Lung (tissue), 12 donors: ENCODE results near the gene DDX56. TPM values are rescaled to one million over a fixed set of nuclear protein-coding genes. Genes with fewer than 3 reads are reported as not detected.
A peak's percentile ranks its signal among the peaks of the same experiment; 100 is the strongest.

Source experiments
- ATAC-seq: fragments of 200-7000 bp; cut with Tn5 transposase; one replicate; pipeline ENCODE4 v1.9.1; 2020; ENCODE audit warnings: moderate number of reproducible peaks; ENCODE audit not compliant: insufficient read depth, low FRiP score
- DNase-seq, 3 donors: peaks; one replicate each; pipeline ENCODE4 v3.0.0-alpha.2; 2013 to 2017
- H3K27ac ChIP-seq, 2 donors: one replicate each; pipeline ENCODE4 v1.5.1; 2013; ENCODE audit warnings: mild to moderate bottlenecking in 2 of 2, moderate library complexity in 2 of 2, control low read depth in 1 of 2, inconsistent platforms in 1 of 2, low read depth in 1 of 2, low read length in 1 of 2
- H3K27me3 ChIP-seq, 3 donors: one replicate each; pipeline ENCODE4 v1.5.1; 2013; ENCODE audit warnings: low read length in 2 of 3; ENCODE audit not compliant: control insufficient read depth in 3 of 3, insufficient read depth in 3 of 3
- H3K36me3 ChIP-seq, 4 donors: one replicate each; pipeline ENCODE4 v1.5.1; 2013; ENCODE audit warnings: low read length in 4 of 4, mild to moderate bottlenecking in 1 of 4, moderate library complexity in 1 of 4; ENCODE audit not compliant: control insufficient read depth in 4 of 4, insufficient read depth in 4 of 4
- H3K4me1 ChIP-seq, 5 donors: one replicate each; pipeline ENCODE4 v1.5.1; 2013; ENCODE audit warnings: low read length in 5 of 5, mild to moderate bottlenecking in 2 of 5, moderate library complexity in 1 of 5; ENCODE audit not compliant: control insufficient read depth in 5 of 5, insufficient read depth in 5 of 5
- H3K4me3 ChIP-seq: one replicate; pipeline ENCODE4 v1.5.1; 2013; ENCODE audit warnings: mild to moderate bottlenecking, control low read depth, moderate library complexity
- H3K9ac ChIP-seq, 2 donors: one replicate each; pipeline ENCODE4 v1.5.1; 2013; ENCODE audit warnings: low read length in 2 of 2, control low read depth in 1 of 2; ENCODE audit not compliant: insufficient read depth in 1 of 2
- H3K9me3 ChIP-seq, 4 donors: one replicate each; pipeline ENCODE4 v1.5.1; 2013; ENCODE audit warnings: low read length in 3 of 4, mild to moderate bottlenecking in 1 of 4, moderate library complexity in 1 of 4; ENCODE audit not compliant: control insufficient read depth in 4 of 4, insufficient read depth in 3 of 4
- CTCF ChIP-seq: IDR thresholded peaks from 2 replicates; pipeline ENCODE4 v1.5.1; 2012; ENCODE audit warnings: mild to moderate bottlenecking; ENCODE audit errors: control extremely low read depth, extremely low read depth
- WGBS, 2 donors: extraction: QIAGEN DNeasy Blood & Tissue Kit; methylation state at CpG; one replicate each; pipeline ENCODE4 v1.1.7; 2013; 5-methylcytosine and 5-hydroxymethylcytosine counted together
- polyA plus RNA-seq, 2 donors: library from polyadenylated mRNA; stranded (reverse); fragments of 200-250 nt; gene quantifications; one replicate each; pipeline ENCODE4 v1.2.1, GENCODE V29; 2013
- total RNA-seq, 2 donors: library from RNA; depleted of rRNA in 1 of 2; stranded (reverse); fragments of >200 nt in 1 of 2; gene quantifications; one replicate each; pipeline ENCODE4 v1.2.1, GENCODE V29; 2014 to 2021
- donor health status: control.
- donor health status: control.
- donor health status: Bipolar disorder and iron deficiency.
- donor health status: healthy.
- donor health status: DM: yes; HTN: yes; CAD: no.

Gene DDX56
- total and polyA plus RNA-seq, 4 donors = 45.9 to 67.5 (median 58.2) TPM

DNA sequence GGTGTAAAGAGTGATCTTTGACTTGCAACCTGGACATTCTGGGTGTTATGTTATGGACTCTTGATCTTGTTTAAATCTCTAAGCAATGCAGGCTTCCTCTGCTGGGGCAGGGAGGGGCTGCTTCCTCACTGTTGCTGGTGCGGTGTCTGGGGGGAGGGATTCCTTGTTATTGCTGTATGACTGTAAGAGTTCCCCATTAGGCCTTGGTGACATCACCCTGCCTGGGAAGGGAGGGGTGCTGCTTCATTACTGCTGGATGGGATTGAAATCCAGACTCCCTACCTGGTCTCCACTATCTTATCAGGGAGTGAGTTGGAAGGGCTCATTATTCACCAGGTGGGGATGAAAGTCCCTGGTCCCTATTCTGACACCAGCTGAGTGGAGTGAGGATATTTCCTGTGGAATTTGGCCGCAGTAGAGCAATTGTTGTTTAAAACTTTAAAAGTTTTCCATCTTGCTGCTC, 41.5 kb upstream of the DDX56 start:
- TF ChIP-seq CTCF = no peak
- 45% methylated on average over 2 of the region's 2 CpGs for WGBS, 2 donors
- H3K4me3 ChIP-seq = no peak overlapping the region
- H3K27me3 ChIP-seq = no peaks in the 10 kb centered on the region
- H3K9me3 ChIP-seq = no peaks in the 10 kb centered on the region
- ATAC-seq (no peak), DNase-seq (peak in 1 of 3 donors; percentile 40)
- H3K4me1 ChIP-seq = peaks cover 0 to 23% (median 0%) of the 10 kb centered on the region in 5 donors
- H3K36me3 ChIP-seq = peaks cover 0 to 7% (median under 1%) of the 10 kb centered on the region in 4 donors
- peak overlapping the region; percentile 24 to 64 for H3K27ac ChIP-seq
- H3K9ac ChIP-seq = no peak overlapping the region

DNA sequence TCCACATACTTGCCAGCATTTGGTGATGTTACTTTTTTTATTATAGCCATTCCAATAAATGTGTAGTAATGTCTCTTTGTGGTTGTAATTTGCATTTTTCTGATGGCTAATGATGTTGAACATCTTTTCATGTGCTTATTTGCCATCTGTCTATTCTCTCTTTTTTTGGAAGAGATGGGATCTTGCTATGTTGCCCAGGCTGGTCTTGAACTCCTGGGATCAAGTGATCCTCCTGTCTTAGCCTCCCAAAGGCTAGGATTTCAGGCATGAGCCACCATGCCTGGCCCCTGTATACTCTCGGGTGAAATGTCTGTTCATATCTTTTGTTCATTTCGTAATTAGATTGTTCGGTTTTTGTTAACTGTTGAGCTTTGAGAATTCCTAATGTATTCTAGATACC, 36.1 kb upstream of the DDX56 start:
- H3K27ac ChIP-seq = no peak overlapping the region
- DNase-seq = no peak
- WGBS, 2 donors = 81 to 88% methylated on average over 3 of the region's 3 CpGs
- no peak for TF ChIP-seq CTCF
- no peaks in the 10 kb centered on the region for H3K9me3 ChIP-seq
- H3K36me3 ChIP-seq = peaks cover 0 to 3% (median under 1%) of the 10 kb centered on the region in 4 donors
- H3K27me3 ChIP-seq = no peaks in the 10 kb centered on the region
- no peak overlapping the region for H3K9ac ChIP-seq
- ATAC-seq = no peak
- no peak overlapping the region for H3K4me3 ChIP-seq
- H3K4me1 ChIP-seq = peaks cover 0 to 11% (median 3%) of the 10 kb centered on the region in 5 donors

- peaks cover 0 to 11% (median 3%) of the 10 kb centered on the region in 5 donors for H3K4me1 ChIP-seq
- ATAC-seq = no peak
- DNase-seq = no peak
- 60 to 74% methylated on average over 14 of the region's 14 CpGs for WGBS, 2 donors
- H3K9me3 ChIP-seq = no peaks in the 10 kb centered on the region
- peak overlapping the region in 1 of 2 donors; percentile 35 for H3K27ac ChIP-seq
- H3K9ac ChIP-seq = no peak overlapping the region
- no peaks in the 10 kb centered on the region for H3K27me3 ChIP-seq
- peaks cover 0 to 3% (median under 1%) of the 10 kb centered on the region in 4 donors for H3K36me3 ChIP-seq
- no peak overlapping the region for H3K4me3 ChIP-seq
- no peak for TF ChIP-seq CTCF
Observed at GRCh38 chr7:44608916-44609648, 35.4 kb upstream of the DDX56 start.
